GM18909 (cell line): Measurements from ENCODE around the gene GLI3.

ENCODE experiments used
- ATAC-seq: cut with Tn5 transposase; IDR thresholded peaks from one replicate; pipeline ENCODE4 v1.9.1; 2021; ENCODE audit warnings: mild to moderate bottlenecking; ENCODE audit not compliant: unreplicated experiment, poor library complexity

GLI3 gene

DNA sequence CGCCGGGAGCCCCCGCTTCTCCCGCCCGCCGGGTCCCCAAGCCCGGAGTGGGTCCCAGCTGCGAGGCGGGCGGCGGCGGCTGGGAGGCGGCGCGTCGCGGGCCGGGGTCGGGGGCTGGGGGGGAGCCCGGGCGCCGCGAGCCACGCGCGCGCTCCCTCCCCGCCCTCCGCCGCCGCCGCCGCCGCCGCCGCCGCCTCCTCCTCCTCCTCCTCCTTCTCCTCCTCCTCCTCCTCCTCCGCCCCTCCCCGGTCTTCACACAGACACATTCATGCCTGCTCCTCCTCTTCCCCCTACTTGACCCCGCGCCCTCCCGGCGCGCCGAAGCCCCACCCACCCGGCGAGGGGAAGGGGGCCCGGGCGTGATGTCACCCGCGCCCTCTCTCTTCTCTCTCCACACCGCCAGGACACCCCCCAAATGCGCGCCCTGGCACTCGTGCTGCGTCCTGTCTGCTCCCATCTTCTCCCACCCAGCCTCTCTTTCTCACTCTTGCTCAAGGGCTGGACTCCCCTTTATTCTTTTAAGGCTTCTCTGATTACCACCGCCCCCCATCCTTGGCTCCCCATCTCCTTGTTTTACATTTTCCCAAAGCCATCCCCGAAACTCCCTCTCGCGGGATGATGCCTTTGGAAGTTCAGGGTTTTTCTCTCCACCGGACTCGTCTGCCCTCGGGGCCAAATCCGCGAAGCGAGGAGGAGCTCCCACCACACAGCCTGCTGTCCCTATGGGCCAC, 967 bp upstream of the GLI3 start:
- ATAC-seq = no peak

DNA sequence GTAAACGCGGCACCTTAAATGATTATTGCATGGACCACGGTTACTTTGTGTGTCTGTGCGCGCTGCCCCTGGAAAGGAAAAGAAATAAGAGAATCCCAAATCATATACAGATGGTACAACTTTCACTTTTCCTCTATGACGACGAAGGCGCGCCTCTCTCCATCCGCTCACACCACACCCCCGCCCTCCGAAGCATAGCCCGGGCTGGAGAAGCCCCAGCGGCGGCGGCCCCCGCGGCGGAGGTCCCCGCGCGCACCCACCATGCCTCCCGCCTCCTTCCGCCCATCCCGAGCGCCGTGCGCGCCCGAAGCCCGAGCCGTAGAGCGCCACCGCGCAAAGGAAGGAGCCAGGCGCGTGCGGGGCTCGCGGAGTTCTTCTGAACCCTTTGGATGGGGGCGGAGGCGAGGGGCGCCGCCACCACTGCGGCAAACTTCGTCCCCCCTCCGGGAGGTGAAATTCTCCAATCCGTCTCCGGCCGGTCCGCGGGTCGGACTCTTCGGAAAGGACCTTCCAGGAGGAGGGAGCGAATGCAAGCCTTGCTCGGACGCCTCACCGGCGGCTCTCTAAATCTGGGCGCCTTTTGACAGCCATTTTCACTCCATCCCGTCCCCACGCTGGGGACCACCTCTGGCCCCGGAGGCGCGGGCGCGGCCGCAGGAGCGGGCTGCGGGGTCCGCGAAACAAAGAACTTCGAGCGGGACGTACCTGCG, 588 bp downstream of the GLI3 start:
- peak; percentile 31 for ATAC-seq

DNA sequence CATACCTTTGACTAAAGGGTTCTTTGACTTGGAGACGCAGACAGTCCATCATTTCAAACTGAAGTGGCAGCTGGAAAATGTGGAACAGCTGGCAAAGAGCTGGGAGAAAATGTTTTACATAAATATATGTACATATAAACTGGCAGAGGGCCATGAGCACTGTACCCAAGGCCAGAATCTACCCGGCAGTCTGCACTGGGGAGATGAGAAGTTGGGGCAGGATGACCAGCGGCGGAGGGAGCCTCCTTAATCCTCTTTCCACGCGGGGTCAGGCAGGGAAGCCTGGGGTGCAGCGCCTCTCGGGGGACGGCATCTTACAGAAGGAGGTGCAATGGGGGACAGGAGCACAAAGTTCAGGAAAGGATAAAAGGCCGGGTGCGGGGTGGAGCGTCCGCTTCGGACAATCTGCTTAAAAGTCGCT, 1.3 kb downstream of the GLI3 start:
- ATAC-seq = no peak

DNA sequence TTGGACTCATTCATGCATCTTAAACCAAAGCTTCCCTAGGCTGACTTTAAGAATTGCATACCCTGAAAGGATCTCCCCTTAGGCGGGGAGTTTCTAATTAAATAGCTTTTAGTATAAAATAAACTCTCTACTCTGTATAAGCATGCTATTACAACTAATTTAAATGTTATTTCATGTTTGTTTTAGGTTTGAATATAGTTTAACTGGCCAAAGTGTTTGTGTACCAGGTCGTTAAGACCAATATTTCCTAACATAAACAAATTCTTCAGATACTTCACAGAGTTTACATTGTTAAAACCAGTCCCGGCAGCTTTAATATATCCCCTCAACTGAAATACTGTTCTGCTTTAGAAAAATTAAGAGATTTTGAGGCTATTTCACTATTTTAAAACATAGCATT, 2.3 kb downstream of the GLI3 start:
- ATAC-seq = no peak

DNA sequence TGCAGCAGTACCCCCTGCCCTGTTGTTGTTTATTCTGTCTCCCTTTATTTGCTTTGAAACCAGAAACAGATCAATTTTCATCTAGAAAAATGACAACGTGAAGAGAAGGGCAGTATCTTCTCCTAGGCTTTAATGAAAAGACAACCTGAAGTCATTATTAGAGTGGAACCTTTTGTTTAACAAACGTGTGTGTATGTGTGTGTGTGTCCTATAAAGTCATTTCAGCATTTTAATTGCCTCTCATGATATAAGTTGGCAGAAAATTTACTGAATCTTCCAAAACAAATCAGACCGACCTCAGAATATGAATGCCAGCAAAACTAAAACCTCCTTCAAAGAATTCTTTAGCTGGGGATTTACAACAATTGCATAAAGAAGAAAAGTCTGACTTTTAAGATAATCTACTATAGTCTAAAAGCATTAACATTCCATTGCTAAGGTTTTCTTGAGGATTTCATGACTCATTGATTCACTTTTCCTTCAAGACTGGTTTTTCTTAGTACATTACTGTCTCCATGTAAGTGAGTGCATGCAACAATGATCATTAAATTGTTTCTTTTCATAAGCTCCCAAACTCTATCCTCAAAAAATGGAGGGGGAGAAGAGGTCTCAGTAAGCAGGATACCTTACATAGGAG, 3.2 kb downstream of the GLI3 start:
- ATAC-seq = no peak

DNA sequence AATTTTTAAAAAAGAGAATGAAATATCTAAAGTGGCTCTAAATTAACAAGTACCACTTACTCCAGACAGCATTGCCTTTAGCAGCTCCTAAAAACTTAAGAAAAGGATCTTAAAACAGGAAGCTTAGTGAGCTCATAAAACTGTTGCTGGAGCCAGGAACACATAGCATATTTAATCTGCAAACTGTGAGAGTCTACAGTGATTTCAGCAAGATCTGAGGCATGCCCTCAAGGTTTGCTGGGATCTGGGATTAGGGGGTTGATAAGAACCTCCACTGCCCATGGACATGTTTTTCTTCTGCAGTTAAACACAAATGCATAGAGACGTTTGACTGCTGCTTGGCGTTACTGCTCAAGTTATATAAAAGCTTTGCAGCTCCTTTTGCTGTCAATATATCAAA, 3.8 kb downstream of the GLI3 start:
- ATAC-seq = no peak

DNA sequence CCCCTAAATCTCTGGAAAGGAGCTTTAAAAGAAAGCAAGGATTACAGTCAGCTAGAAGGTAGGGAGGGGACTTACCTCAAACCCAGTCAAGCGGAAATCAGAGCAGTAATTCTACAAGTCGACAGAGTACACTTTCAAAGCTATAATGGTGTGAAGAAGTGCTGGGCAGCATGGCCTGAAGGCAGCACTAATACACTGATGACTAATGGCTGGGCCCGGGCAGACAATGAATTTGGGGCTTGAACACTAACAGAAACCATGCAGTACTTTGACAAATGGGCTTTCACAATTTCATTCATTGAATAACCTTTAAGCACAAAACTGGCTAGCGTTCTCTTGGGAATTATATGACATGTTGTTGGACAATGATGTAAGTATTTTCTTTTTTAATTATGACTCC, 4.7 kb downstream of the GLI3 start:
- ATAC-seq = no peak

DNA sequence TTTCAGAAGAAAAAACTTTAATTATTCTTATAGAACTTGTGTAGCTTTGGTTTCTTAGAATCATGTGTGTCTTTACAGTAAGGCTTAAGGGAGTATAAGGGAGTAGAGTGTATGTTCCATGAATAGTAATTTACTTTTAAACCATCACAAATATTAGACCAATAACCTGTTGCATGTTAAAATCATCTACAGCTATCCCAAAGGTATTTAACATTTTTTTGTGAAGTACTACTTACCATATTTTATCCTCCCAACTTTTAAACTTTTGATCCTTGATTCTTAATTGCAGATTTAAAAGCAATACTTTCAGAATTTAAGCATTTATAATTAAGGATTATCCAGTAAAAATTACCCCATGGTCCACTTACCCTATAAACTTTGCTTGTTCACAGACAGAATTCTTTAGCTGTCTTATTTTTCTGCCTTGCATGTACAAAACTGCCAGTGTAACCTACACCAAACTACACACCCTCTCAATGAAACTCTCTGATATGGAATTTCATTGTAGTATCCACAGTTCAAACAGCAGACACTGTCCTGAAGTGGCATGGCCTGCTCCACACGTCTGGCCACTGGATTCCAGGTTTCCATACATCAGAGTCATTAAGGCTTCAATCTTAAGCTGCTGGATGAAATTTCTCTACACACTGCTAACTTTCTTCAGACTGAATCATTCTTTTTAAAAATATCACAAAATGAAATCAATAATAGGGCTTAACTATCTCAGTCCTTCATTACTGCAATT, 5.8 kb downstream of the GLI3 start:
- no peak for ATAC-seq

DNA sequence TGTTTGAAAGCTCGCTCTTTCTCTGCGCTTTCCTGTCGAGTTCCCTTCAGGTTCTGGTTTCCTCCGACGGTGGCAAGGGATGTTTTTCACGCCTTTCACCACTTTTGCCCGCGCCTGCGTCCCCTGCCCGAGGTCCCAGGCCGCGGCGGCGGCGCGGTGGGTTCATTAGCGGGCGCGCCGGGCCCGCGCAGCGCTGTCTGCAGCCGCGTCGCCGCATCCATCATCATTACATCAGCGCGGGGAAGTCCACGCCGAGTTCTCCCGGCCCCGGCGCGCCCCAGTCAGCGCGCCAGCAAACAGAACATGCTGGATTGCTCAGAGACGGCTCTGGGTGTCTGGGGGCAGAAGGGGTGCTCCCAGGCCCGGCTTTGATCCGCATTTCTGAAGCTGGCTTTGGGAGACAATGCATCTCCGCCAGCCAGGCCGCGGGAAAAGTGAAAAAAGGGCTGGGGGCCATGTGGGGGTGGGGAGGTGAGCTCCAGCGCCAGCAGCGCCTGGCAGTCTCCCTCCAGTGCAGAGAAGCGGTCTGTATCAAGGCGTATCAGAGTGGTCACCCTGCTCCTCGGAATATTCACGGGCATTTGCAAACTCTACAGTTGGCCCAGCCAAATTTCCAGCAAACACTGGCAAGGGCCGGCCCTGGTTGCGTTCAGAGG, 8.9 kb downstream of the GLI3 start:
- ATAC-seq = peak; percentile 47

DNA sequence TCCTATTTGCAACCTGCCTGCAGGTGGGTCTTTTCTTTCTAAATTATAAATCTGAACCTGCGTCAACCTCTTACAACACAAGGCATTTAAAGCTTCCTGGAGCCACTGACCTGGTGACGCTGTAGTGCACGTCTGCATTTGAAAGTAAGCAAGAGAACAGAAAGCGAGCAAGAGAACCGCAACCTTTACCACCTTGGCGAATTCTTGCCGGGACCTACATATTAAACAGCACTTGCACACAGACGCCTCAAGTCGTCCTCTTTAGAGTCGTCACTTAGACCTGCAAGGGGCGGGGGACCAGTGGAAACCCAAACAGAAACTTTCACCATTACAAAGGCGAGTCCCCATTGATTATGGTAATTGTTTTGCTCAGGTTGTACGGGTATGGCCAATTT, 9.5 kb downstream of the GLI3 start:
- peak; percentile 87 for ATAC-seq

DNA sequence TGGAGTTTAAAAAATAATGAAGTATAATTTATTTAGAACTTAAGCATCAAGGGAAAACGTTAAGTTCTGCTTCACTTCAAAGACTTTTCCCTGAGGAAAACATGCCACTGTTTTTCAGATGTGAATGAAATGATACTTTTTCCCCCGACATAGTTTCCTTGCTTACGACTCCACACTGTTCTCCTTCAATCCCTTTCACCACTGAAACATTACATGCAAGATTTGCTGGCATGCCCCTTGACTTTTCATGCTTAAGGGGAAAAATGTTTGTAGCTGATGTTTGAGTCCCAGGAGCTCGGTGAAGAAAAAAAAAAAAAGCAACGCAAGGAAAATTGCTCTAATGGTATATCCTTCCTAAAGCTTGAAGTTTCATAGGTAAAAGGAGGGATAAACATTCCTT, 10.0 kb downstream of the GLI3 start:
- ATAC-seq = no peak

DNA sequence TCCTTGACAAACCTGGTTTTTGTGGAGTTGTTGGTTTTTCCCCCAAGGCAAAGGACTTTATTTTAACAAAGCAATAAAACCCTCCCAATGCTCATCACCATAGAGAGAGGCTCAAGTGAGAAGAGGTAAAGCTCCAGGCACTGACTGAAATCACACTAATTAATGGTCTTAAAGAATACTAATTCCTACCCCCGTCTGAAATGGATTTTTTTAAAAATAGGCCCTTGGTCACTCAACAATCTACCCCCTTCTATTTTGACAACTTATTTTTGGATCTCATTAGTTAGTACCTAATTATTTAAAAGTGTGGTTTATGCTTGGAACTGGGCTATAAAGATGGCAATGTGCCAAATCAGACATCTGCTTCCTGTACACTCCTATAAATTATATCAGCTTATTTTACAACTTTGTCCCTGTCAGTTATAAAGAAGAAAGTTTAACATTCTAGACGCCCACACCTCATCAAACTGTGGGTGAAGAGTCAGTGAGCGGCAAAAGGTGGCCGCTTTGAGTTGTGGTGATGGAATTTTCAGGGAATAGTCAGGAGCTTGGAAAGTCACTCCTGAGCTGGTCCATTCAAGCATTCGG, 10.6 kb downstream of the GLI3 start:
- ATAC-seq = no peak

DNA sequence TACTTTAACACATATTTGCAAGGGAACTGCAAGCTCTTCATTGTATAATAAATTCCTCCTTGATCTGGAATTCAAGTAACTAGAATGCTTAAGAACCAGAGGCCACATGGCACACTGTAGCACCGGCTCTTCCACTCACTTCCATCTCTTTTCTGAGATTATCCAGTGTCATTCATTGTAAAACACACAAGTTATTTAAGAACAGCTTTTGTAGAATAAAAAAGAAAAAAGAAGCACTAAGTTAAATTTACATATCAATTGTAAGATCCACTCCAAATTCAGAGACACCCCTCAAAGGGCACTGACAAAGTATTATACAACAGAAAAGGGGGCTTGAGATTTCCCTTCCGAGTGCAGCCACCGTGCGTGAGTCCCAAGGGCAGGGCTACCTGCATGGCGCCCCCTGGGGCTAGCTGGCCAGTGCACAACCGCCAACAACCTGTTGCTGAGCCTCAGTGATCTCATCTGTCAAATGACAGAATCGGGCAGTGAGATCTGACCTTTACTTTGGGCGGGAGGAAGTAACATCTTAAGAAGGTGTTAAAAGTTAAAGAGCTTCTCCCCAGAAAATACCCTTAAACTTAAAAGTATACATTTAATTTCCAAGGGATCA, 12.5 kb downstream of the GLI3 start:
- ATAC-seq = no peak

DNA sequence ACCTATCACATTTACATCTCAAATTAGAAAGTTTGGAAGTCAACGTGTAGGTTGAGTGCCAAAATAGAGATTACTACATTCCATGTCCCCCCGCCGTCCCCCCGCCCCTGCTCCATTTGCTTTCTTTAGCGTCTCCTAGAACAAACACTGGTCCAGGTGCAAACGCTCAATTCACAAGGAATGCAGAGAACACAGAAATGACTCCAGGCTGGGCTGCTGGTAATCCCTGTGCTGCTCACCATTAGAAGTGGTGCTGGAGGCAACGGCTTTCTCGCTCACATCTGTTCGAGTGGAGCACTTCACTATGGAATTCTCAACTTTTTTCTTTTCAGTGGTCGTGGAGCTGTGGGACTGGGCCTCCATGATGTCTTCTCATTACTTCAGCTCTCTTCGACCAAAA, 14.1 kb downstream of the GLI3 start:
- ATAC-seq = no peak

DNA sequence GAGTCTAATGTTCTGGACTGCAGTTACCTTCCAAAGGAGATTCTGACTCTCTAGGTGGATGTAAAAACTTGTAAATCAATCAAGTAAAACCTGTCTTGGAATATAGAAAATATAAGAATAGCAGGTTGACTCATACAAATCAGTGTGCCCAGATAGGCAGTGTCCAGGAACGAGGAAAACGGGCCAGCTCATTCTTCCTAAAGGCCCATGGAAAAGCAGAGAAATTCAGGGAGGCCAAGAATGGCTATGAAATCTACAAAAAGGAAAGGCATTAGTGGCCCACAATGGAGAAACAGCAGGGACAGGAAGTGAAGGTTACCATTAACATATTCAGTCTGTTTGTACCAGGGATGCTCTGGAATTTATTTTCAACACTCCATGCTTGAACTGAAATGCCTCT, 14.9 kb downstream of the GLI3 start:
- ATAC-seq = no peak

DNA sequence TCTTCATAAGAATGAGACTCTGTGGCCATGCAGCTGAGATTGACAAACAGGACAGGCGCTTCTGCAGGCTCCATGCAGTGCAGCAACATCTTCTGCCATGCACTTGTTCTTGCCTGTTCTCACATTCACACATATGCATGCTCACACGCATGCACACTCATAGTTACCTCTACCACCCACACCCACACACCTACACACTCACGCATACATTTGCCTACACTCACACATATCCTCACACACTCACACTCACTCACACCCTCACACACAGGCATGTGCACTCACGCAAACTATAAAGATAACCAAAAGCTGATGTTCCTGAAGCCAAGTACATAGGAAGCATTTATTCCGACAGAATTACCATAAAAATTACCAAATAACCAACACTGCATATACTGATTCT, 15.7 kb downstream of the GLI3 start:
- no peak for ATAC-seq

DNA sequence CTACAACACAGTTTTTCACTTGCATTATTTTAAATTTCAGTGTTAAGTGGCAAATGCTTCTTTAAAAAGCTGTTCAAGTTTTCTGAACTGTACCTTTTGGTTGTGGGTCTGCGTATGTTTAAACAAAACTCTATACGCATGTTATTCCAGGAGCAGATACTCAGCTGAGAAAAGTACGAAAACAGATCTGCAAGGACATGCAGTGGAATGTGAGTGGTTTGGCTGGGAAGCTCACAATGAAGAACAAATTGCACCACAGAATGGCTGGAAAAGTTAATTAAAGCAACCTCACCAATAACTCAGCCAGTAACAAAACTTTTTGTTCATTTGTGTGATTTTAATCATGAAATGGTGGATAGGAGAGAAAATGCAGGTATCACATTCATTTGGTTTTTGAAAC, 17.6 kb downstream of the GLI3 start:
- no peak for ATAC-seq

DNA sequence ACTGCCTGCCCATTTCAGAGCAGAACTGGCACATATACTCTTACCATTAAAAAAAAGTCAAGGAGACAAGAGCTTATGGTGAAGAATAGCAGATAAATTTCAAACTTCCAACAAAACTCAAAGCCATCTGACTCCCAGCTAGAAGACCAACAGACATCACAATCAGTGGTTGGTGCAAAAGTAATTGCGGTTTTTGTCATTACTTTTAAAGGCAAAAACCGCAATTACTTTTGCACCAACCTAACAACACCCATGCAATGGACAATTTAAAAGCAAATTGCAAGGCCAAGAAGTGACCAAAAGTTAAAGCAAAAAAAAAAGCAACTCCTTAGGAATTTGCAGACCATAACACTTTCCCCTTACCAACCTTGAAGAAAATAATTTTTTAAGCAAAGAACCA, 18.8 kb downstream of the GLI3 start:
- no peak for ATAC-seq

DNA sequence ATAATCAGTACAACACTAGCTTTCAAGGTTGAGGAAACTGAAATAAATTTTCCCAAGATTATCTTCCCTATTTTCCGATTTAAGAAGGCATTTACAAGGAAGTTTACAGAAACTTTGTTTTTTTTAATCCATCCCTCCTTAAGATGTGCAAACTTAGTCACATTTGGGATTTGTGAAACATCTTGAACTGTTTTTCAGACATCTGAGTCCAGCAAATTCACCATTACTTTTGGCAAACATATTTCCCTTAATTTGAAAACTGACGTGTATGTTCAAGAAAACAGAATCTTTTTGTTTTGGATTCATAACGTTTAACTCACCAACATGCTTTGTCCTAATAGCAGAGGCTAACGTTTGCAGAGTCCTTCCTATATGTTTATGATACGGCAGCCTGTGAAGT, 19.5 kb downstream of the GLI3 start:
- no peak for ATAC-seq

DNA sequence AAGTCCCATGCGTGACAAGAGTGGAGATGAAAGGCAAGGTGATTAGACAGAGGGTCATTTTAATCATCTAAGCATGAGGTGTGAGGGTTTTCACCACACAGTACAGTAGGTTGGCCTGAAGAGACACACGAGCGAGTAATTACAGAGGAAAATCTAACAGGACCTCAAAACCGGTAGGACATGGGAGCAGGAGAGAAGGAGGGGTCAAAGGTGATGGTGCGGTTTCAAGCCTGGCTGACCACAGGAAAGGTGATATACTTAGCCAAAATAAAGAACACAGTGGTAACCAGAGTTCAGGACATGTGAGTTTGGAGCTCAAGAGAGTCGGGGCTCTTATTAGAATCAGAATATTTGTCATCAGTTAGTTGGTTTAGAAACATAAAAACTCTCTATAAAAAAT, 20.0 kb downstream of the GLI3 start:
- no peak for ATAC-seq
